OCI-LY3 (cell line): ENCODE results near the gene ASTN2.

Experiments used
- EZH2phosphoT487 ChIP-seq: fragments of 200-600 bp; shearing (Covaris generic); IDR thresholded peaks from 2 replicates; pipeline ENCODE4 v1.6.1; 2018; ENCODE audit warnings: antibody characterized with exemption, mixed run types, low read depth
- TF ChIP-seq, protein P1 (sequence below): fragments of 200-600, 300-600 bp; sonication (generic); IDR thresholded peaks from 2 replicates; pipeline ENCODE4 v1.5.1; 2014; ENCODE audit warnings: antibody characterized with exemption, low read length, low read depth

DNA sequence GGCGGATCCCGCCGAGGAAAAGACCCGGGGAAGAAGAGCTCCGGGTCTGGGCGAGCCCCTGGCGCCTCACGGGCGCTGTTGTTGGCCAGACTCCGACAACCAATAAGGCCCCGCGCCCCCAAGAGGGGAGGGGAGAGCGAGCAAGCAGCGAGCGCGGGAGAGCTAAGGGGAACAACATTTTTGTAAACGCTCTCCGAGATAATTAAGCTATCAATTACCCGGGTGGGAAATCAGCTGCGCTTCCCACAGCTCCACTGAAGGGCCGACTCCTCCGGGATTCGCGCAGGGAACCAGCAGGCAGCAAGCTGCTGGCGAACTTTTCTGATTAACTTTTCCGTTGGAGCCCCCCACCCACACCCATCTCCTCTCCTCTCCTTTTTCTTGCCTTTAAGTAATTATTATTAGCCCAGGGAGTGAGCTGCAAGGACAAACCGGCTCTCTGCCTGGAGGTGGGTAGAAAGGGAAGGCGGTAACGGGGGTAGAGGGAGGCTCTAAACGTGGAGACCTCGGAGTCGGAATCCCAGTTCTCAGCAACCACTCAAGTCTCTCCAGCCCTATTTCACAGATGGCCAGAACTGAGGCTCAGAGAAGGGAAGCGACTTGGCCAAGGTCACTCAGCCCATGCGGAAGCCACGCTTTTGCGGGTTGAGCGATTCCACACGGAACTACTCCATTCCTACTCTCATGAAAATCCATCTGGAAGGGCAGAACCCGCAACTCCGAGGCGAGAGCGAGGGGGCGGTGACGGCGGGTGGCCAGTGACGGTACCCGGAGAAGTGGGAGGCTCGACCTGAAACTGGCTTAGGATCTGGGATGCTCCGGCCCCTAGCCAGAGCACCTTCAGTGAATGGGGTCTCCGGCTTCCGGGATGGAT is 1.3 kb downstream of the ASTN2 start:
- TF ChIP-seq, protein P1, sequence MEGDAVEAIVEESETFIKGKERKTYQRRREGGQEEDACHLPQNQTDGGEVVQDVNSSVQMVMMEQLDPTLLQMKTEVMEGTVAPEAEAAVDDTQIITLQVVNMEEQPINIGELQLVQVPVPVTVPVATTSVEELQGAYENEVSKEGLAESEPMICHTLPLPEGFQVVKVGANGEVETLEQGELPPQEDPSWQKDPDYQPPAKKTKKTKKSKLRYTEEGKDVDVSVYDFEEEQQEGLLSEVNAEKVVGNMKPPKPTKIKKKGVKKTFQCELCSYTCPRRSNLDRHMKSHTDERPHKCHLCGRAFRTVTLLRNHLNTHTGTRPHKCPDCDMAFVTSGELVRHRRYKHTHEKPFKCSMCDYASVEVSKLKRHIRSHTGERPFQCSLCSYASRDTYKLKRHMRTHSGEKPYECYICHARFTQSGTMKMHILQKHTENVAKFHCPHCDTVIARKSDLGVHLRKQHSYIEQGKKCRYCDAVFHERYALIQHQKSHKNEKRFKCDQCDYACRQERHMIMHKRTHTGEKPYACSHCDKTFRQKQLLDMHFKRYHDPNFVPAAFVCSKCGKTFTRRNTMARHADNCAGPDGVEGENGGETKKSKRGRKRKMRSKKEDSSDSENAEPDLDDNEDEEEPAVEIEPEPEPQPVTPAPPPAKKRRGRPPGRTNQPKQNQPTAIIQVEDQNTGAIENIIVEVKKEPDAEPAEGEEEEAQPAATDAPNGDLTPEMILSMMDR: no peak
- no peak for TF ChIP-seq EZH2phosphoT487
